ENCODE data around the gene GLI3.

GLI3 gene

GRCh38 chr7:42068554-42069280 is 168.3 kb downstream of the GLI3 start:
- TF ChIP-seq CTCF (IDR thresholded peaks at IDR 0.05; ENCODE audit: low read depth, low read length, missing control alignments): no peak
- DNase-seq (ENCODE audit: low read depth): no peak
- no peak overlapping the region for H3K4me3 ChIP-seq (ENCODE audit: low read depth, low read length)

GRCh38 chr7:42065942-42066341 is 171.1 kb downstream of the GLI3 start:
- H3K4me3 ChIP-seq (ENCODE audit: low read depth, low read length): no peak overlapping the region
- DNase-seq (ENCODE audit: low read depth): no peak
- TF ChIP-seq CTCF (IDR thresholded peaks at IDR 0.05; ENCODE audit: low read depth, low read length, missing control alignments): no peak

- no peak for TF ChIP-seq CTCF (IDR thresholded peaks at IDR 0.05; ENCODE audit: low read depth, low read length, missing control alignments)
- no peak for DNase-seq (ENCODE audit: low read depth)
- no peak overlapping the region for H3K4me3 ChIP-seq (ENCODE audit: low read depth, low read length)
Observed at GRCh38 chr7:42065015-42065414, 172.0 kb downstream of the GLI3 start.

- TF ChIP-seq CTCF (IDR thresholded peaks at IDR 0.05; ENCODE audit: low read depth, low read length, missing control alignments): no peak
- no peak for DNase-seq (ENCODE audit: low read depth)
- H3K4me3 ChIP-seq (ENCODE audit: low read depth, low read length): no peak overlapping the region
Observed at GRCh38 chr7:42064534-42064933, 172.5 kb downstream of the GLI3 start.

- H3K4me3 ChIP-seq (ENCODE audit: low read depth, low read length): no peak overlapping the region
- no peak for TF ChIP-seq CTCF (IDR thresholded peaks at IDR 0.05; ENCODE audit: low read depth, low read length, missing control alignments)
- no peak for DNase-seq (ENCODE audit: low read depth)
Observed at GRCh38 chr7:42059275-42059674, 177.7 kb downstream of the GLI3 start.

- TF ChIP-seq CTCF (IDR thresholded peaks at IDR 0.05; ENCODE audit: low read depth, low read length, missing control alignments): no peak
- no peak overlapping the region for H3K4me3 ChIP-seq (ENCODE audit: low read depth, low read length)
- DNase-seq (ENCODE audit: low read depth): no peak
Observed at GRCh38 chr7:42057331-42057730, 179.7 kb downstream of the GLI3 start.

GRCh38 chr7:42055171-42055570 is 181.8 kb downstream of the GLI3 start:
- no peak for DNase-seq (ENCODE audit: low read depth)
- no peak overlapping the region for H3K4me3 ChIP-seq (ENCODE audit: low read depth, low read length)
- TF ChIP-seq CTCF (IDR thresholded peaks at IDR 0.05; ENCODE audit: low read depth, low read length, missing control alignments): no peak

Data from GM12864 (cell line).